ENCODE measurements around the gene NELL1.

Gene NELL1

GRCh38 chr11:21190181-21190580, 520.8 kb downstream of the NELL1 start:
- no peak for TF ChIP-seq CTCF (IDR thresholded peaks at IDR 0.05; ENCODE audit: low read length, missing control alignments)
- no peak for DNase-seq (ENCODE audit: low read depth)
- H3K4me3 ChIP-seq (replicated peaks; ENCODE audit: low read depth, low read length), result no peak overlapping the region

- H3K4me3 ChIP-seq (replicated peaks; ENCODE audit: low read depth, low read length), result no peak overlapping the region
- no peak for TF ChIP-seq CTCF (IDR thresholded peaks at IDR 0.05; ENCODE audit: low read length, missing control alignments)
- no peak for DNase-seq (ENCODE audit: low read depth)
Measured at GRCh38 chr11:21195995-21196394, 526.6 kb downstream of the NELL1 start.

- DNase-seq (ENCODE audit: low read depth), result no peak
- no peak for TF ChIP-seq CTCF (IDR thresholded peaks at IDR 0.05; ENCODE audit: low read length, missing control alignments)
- H3K4me3 ChIP-seq (replicated peaks; ENCODE audit: low read depth, low read length), result no peak overlapping the region
Measured at GRCh38 chr11:21198498-21198897, 529.1 kb downstream of the NELL1 start.

- no peak overlapping the region for H3K4me3 ChIP-seq (replicated peaks; ENCODE audit: low read depth, low read length)
- no peak for TF ChIP-seq CTCF (IDR thresholded peaks at IDR 0.05; ENCODE audit: low read length, missing control alignments)
- no peak for DNase-seq (ENCODE audit: low read depth)
Measured at GRCh38 chr11:21205205-21205604, 535.8 kb downstream of the NELL1 start.

- TF ChIP-seq CTCF (IDR thresholded peaks at IDR 0.05; ENCODE audit: low read length, missing control alignments), result no peak
- no peak overlapping the region for H3K4me3 ChIP-seq (replicated peaks; ENCODE audit: low read depth, low read length)
- DNase-seq (ENCODE audit: low read depth), result no peak
Measured at GRCh38 chr11:21225860-21226259, 556.5 kb downstream of the NELL1 start.

GRCh38 chr11:21229224-21229623, 559.8 kb downstream of the NELL1 start:
- no peak for TF ChIP-seq CTCF (IDR thresholded peaks at IDR 0.05; ENCODE audit: low read length, missing control alignments)
- DNase-seq (ENCODE audit: low read depth), result no peak
- H3K4me3 ChIP-seq (replicated peaks; ENCODE audit: low read depth, low read length), result no peak overlapping the region

GRCh38 chr11:21250196-21250595, 580.8 kb downstream of the NELL1 start:
- DNase-seq (ENCODE audit: low read depth), result no peak
- TF ChIP-seq CTCF (IDR thresholded peaks at IDR 0.05; ENCODE audit: low read length, missing control alignments), result no peak
- no peak overlapping the region for H3K4me3 ChIP-seq (replicated peaks; ENCODE audit: low read depth, low read length)
